ENCODE measurements around the gene ITPR1.

- TF ChIP-seq ZNF274 (IDR thresholded peaks at IDR 0.05; ENCODE audit: low read depth, low read length) (no peak), SUZ12 (IDR thresholded peaks at IDR 0.05; ENCODE audit: extremely low read depth, insufficient read depth, insufficient read length) (no peak)
These were observed 348.1 kb downstream of the ITPR1 start for GRCh38 chr3:4841225-4841624.
